GM21390 (cell line): Measurements from ENCODE around the gene PYCARD.
"Not testable (repeated sequence)": the region's sequence is repeated elsewhere in the genome, so short reads cannot be mapped to it uniquely, and the experiment has no call there.

Source experiments
- ATAC-seq: cut with Tn5 transposase; IDR thresholded peaks from one replicate; pipeline ENCODE4 v1.9.1; 2021; ENCODE audit not compliant: unreplicated experiment

Gene PYCARD

GRCh38 chr16:31191697-31192428, 10.7 kb downstream of the PYCARD start:
- no peak for ATAC-seq

- no peak for ATAC-seq
These were observed 11.6 kb downstream of the PYCARD start for GRCh38 chr16:31190818-31191444.

GRCh38 chr16:31190061-31190460, 12.5 kb downstream of the PYCARD start:
- ATAC-seq: no peak

GRCh38 chr16:31189412-31189778, 13.2 kb downstream of the PYCARD start:
- no peak for ATAC-seq

GRCh38 chr16:31188450-31189411, 13.8 kb downstream of the PYCARD start:
- no peak for ATAC-seq

- ATAC-seq: no peak
These were observed 14.8 kb downstream of the PYCARD start for GRCh38 chr16:31187808-31188189.

GRCh38 chr16:31186930-31187807, 15.4 kb downstream of the PYCARD start:
- no peak for ATAC-seq

GRCh38 chr16:31186176-31186575, 16.4 kb downstream of the PYCARD start:
- no peak for ATAC-seq

GRCh38 chr16:31185339-31185738, 17.2 kb downstream of the PYCARD start:
- no peak for ATAC-seq

GRCh38 chr16:31184888-31185287, 17.7 kb downstream of the PYCARD start:
- no peak for ATAC-seq

- ATAC-seq: no peak
These were observed 18.8 kb downstream of the PYCARD start for GRCh38 chr16:31183432-31184428.

- no peak for ATAC-seq
These were observed 20.2 kb downstream of the PYCARD start for GRCh38 chr16:31182391-31182790.

GRCh38 chr16:31181102-31181830, 21.3 kb downstream of the PYCARD start:
- ATAC-seq: no peak

GRCh38 chr16:31179747-31180459, 22.7 kb downstream of the PYCARD start, which contains the start of gene FUS:
Gene FUS (plus strand): TSS chr16:31180139. CDS start chr16:31180215, 76 bp downstream.
- ATAC-seq: peak; percentile 50

GRCh38 chr16:31179219-31179746, 23.3 kb downstream of the PYCARD start:
- ATAC-seq: peak; percentile 1

GRCh38 chr16:31177136-31177535, 25.4 kb downstream of the PYCARD start:
- no peak for ATAC-seq

- ATAC-seq: not testable (repeated sequence)
These were observed 32.5 kb downstream of the PYCARD start for GRCh38 chr16:31170048-31170447.

GRCh38 chr16:31168848-31169247, 33.7 kb downstream of the PYCARD start:
- no peak for ATAC-seq
